SU-DHL-6 (cell line): Measurements from ENCODE around the gene TENT5A.

Experiments used
- CTCF ChIP-seq: fragments of 200-600 bp; sonication (generic); IDR thresholded peaks from one replicate; pipeline ENCODE4 v1.5.1; 2017; ENCODE audit warnings: antibody characterized with exemption, mild to moderate bottlenecking, low read length, moderate library complexity; ENCODE audit not compliant: insufficient read depth, poor library complexity, severe bottlenecking
- EZH2phosphoT487 ChIP-seq: fragments of 200-600 bp; sonication (generic), shearing (Covaris generic); conservative IDR thresholded peaks from 2 replicates; pipeline ENCODE4 v1.6.1; 2018; ENCODE audit warnings: mild to moderate bottlenecking, antibody characterized with exemption, low read length, moderate library complexity, mixed read lengths

GRCh38 chr6:81725127-81725526 is 27.4 kb downstream of the TENT5A start:
- no peak for TF ChIP-seq EZH2phosphoT487
- TF ChIP-seq CTCF: no peak
